ENCODE results near the gene ERBB2.
A peak's percentile ranks its signal among the peaks of the same experiment; 100 is the strongest.
"Not testable (repeated sequence)": the region's sequence is repeated elsewhere in the genome, so short reads cannot be mapped to it uniquely, and the experiment has no call there.

ERBB2 gene

DNA sequence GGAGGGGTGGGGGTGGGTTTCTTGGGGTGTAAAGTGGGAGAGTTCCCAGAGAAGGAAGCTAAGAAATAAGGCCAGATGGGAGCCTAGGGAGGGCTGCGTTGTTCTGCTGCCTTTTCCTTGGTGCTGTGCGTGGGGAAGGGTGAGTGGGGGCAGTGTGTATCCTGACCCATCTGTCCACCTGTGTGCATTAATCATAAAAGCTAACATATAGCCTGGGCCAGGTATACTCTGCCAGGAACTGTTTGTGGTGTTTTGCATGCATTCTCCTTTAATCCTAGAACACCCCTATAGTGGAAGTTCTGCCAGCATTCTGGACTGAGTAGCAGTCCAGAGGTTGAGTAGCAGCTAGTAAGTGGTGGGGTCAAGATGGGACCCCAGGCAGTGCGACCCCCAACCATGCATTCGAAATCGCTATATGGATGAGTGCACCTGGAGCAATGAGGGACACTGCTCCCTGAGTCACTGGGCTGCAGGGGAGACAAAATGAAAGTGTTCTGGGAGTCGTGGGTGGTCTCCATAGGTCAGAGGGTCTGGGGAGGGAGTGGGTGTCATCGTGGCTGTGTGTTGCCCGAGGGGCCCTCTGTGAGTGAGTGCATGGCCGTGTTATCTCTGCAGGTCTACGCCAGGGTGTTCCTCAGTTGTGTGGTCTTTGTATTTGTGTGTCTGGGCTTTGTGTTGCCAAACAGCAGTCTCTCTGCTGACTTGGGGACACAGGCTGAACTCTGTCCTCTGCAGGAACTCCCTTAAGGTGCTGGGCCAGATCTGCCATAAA is 1.3 kb downstream of the ERBB2 start:
- no peak for DNase-seq

DNA sequence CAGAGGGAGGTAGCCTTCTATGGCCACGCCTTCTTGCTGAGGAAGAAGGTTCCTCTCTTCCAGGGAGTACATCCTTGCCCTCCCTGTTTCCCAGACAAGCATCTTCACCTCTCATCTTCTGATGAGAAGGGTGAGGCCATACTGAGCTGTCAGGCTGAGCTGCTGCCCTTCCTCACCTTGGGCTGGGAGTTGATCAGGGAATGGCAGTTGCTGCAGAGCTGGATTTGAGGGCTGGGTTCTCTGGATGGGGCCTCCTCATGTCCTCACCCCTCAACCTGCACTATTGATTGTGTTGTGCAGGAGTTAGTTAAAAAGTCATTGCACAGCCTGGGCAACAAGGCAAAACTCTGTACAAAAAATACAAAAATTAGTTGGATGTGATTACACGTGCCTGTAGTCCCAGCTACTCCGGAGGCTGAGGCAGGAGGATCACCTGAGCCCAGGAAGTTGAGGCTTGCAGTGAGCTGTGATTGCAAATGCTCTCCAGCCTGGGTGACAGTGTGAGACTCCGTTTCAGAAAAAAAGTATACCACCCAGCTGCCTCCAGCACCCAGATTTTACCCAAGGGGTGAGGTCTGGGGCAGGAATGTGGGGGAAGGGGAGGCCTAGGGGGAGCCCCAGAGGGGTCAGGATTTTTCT is 2.0 kb downstream of the ERBB2 start:
- no peak for DNase-seq

DNA sequence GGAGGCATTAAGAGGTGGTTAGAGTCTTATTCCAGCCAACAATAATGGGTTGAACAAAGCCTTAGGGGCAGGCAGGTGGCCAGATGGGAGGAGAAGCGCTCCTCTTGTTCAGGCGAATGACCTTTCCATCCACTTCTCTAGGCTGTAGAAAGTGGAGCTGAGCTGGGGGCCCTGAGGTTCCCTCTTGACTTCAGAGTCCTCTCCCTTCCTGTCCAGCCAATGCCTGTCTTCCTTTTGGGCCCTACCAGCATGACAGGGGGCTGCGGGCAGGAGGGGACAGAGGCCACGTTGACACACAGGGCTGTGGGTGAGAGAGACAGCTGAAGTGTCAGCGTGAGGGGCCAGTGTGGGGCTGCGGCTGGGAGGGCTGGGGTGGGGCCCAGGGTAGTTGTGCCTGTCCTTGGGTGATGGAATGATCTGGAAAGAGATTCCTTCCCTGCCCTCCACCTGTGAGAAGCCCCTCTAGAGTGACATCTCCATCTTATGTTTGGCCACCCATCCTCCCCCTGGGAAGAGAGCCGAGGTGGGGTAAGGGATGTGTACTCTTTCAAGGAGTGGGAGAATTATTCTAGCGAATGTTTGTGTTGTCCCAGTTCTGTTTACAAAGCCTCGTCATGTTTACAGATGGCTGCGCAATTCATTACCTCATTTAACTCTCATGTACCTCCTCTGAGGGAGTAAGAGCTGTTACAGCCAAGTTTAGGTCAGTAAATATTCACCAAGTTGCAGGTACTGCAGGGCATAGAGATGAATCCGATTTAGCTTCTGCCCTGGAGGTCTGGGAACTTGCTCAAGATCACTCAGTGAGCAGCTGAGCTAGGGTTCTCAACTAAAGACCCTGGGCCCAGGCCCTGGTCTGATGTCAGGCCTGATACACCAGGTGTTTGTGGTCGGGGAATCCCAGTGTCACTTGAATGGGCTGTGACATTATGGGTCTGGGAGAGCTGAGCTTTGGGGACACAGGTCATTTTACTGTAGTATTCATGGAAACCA is 3.3 kb downstream of the ERBB2 start:
- DNase-seq = no peak

DNA sequence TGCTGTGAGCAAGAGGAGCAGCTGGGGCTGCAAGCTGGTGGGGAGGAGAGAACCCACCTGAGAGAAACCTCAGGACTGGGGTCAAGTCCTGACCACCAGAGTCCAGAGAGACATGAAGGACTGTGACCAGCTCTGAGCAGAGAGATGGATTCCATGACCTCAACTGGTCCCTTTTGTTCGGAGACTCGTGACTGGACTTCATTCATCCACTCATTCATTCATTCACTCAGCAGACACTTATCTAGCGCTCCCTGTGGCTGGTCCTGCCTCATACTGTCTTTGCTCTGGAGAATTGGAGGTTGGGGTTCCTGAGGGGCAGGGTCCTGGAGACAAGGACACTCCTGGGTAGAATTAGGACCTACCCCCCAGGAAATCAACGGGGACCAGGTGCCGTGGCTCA is 4.0 kb downstream of the ERBB2 start:
- no peak for DNase-seq

DNA sequence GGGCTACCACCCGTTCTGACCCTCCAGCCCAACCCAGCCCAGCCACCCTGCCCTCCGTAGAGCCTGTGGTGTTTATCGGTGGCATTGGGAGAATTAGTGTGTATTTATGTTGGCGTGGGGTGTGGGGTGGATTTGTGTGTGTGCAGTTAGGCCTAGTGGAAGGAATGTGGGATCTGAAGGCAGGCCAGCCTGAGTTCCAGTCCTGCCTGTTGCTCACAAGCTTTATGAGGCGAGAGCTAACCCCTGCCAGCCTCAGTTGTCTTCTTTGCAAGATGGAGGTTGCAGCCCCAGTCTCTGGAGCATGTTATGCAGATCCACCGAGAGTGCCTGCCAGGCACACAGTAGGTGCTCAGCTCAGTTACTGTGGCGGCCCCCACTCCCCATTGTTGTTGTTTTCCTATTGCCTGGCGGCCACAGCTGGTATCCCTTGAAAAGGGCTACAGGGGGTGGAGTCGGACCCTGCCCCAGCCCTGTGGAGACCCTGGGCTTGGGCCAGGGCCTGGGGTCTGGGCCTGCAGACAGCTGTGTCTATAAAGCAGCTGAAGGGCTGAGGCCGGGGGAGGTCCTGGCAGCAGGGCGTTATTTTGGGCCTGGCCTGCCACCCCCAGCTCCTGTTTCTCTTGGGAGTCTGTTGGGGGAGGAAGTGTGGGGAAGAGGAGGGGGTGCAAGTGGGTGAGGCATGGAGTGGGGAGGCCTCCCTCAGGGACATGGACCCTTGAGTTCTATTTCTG is 5.1 kb downstream of the ERBB2 start:
- no peak for DNase-seq

DNA sequence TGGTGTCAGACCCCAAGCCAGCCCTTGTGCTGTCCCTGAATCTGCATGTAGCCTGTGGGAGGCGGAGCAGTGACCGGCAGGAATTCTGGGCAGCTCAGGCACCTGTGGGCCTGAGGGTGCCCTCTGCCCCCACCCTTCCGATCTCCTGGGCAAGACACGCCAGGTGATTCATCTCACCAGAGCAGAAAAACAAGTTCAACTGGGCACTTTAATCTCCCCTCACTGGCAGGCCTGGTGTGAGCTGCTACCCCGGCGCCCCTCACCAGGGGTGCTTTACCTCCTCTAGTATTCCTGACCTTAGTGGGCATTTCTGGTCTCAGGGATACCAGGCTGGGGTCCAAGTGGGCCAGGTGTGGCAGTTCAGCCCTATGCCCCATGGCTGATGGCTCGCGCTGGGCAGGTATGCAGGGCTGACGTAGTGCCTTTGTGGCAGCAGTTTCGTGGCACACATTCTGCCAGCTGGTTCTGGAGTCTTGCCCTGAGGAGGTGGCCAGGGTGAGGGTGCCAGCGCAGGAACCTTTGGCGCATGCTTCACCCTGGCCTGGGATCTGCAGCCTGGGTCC is 6.0 kb downstream of the ERBB2 start:
- peak in 2 of 56 donors; percentile 16 to 23 for DNase-seq

DNA sequence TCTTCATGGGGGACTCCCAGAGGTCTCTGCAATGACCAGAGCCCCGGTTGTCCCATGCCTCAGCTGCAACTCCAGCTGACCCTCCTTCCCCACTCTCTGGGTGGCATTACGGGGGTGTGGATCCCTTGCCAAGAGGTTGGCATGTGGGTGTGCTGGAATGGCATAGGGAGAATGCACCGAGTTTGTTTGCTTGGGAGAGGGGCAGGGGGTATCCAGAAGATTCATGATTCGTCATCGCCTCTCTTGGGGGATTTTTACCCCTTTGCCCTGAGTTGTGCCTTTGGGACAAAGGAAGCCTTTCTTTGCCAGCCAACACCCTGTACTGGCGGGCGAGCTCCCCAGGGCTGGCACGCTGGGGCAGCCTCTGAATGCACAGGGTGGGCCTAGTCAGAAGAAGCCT is 6.5 kb downstream of the ERBB2 start:
- DNase-seq = no peak

DNA sequence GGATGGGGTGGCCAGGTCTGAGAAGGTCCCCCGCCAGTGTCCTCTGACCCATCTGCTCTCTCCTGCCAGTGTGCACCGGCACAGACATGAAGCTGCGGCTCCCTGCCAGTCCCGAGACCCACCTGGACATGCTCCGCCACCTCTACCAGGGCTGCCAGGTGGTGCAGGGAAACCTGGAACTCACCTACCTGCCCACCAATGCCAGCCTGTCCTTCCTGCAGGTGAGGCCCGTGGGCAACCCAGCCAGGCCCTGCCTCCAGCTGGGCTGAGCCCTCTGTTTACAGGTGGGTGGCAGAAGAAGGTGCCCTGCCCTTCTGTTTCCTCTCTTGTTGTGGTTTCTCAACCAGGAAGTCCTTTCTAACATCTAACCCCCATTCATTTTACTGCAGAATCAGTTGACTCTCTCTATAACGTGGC is 7.1 kb downstream of the ERBB2 start:
- no peak for DNase-seq

DNA sequence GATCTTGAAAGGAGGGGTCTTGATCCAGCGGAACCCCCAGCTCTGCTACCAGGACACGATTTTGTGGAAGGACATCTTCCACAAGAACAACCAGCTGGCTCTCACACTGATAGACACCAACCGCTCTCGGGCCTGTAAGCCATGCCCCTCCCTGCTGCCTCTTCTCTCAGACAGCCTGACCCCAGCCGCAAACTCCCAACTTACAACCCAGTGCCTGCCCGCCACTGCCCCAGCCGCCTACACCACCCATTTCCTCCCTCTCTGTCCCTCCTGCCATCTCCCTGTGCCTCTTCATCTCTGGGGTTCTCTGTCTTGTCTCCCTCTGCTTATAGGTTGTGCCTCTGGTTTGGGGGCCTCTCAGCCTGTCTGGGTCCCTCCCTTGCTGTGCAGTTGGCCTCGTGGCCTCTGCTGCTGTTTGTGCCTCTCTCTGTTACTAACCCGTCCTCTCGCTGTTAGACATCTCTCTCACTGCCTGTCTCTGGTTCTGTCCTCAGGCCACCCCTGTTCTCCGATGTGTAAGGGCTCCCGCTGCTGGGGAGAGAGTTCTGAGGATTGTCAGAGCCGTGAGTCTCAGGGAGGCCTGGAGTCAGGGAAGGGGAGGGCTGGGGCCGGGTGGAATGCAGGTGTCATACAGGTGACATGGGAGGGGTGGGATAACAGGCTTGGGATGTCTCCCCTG is 9.6 kb downstream of the ERBB2 start:
- no peak for DNase-seq

DNA sequence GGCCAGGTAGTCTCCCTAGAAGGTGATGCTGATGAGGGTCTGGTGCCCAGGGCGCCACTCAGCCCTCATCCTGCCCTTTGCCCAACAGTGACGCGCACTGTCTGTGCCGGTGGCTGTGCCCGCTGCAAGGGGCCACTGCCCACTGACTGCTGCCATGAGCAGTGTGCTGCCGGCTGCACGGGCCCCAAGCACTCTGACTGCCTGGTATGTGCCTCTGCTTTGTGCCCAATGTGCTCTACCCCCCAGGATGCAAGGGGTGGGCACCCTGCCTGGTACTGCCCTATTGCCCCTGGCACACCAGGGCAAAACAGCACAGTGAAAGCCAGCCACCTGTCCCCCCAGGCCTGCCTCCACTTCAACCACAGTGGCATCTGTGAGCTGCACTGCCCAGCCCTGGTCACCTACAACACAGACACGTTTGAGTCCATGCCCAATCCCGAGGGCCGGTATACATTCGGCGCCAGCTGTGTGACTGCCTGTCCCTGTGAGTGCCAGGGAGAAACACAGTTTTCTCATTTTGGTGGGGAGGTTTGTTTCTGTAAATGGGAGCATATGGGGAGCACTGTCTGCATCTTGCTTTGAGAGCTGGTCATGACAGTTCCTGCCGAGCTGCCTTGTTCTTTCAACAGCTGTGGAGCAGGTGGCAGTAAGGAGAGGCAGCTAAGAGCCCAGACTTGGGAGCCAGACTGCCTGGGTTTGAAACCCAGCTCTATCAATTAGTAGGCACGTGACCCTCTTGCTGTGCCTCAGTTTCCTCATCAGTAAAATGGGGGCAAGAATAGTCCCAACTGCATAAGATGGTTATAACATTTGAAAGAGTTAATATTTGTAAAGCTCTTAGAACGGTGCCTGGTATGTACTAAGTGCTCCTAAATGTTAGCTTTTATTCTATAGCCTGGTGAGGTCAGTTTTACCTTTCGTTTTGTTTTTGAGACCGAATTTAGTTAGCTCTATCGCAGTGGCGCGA is 10.4 kb downstream of the ERBB2 start:
- DNase-seq = no peak

DNA sequence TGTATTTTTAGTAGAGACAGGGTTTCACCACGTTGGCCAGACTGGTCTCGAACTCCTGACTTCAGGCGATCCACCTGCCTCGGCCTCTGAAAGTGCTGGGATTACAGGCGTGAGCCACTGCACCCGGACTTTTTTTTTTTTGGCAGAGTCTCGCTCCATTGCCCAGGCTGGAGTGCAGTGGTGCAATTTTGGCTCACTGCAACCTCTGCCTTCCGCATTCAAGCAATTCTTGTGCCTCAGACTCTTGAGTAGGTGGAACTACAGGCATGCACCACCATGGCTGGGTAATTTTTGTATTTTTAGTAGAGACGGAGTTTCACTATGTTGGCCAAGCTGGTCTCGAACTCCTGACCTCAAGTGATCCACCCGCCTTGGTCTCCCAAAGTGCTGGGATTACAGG is 11.2 kb downstream of the ERBB2 start:
- not testable (repeated sequence) for DNase-seq

DNA sequence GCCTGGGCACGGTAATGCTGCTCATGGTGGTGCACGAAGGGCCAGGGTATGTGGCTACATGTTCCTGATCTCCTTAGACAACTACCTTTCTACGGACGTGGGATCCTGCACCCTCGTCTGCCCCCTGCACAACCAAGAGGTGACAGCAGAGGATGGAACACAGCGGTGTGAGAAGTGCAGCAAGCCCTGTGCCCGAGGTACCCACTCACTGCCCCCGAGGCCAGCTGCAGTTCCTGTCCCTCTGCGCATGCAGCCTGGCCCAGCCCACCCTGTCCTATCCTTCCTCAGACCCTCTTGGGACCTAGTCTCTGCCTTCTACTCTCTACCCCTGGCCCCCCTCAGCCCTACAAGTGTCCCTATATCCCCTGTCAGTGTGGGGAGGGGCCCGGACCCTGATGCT is 12.0 kb downstream of the ERBB2 start:
- no peak for DNase-seq

DNA sequence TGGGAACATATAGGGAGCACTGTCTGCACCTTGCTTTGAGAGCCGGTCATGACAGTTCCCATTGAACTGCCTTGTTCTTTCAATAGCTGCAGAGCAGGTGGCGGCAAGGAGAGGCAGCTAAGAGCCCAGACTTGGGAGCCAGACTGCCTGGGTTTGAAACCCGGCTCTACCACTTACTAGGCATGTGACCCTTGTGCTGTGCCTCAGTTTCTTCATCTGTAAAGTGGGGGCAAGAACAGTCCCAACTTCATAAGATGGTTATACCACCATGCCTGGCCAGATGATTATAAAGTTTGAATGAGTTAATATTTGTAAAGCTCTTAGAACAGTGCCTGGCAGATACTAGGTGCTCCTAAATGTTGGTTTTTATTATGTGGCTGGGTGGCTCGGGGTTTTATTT is 14.4 kb downstream of the ERBB2 start:
- DNase-seq = no peak

DNA sequence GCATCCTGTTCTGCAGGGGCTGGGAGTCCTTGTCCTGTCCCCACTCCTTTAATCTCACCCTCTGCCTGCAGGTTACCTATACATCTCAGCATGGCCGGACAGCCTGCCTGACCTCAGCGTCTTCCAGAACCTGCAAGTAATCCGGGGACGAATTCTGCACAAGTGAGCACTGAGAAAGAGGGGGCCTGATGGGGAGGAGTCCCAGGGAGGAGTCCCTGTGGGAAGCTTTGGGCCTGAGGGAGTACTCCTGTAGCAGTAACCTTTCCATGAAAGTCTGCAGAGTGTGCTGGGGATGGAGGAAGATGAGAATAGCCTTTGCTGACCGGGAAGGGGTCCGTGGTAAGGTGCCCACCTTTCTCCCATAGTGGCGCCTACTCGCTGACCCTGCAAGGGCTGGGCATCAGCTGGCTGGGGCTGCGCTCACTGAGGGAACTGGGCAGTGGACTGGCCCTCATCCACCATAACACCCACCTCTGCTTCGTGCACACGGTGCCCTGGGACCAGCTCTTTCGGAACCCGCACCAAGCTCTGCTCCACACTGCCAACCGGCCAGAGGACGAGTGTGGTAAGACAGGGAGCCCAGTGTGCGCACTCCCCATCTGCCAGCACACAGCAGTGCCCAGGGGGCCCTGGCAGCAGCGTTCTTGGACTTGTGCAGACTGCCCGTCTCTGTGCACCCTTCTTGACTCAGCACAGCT is 15.7 kb downstream of the ERBB2 start:
- DNase-seq = no peak

DNA sequence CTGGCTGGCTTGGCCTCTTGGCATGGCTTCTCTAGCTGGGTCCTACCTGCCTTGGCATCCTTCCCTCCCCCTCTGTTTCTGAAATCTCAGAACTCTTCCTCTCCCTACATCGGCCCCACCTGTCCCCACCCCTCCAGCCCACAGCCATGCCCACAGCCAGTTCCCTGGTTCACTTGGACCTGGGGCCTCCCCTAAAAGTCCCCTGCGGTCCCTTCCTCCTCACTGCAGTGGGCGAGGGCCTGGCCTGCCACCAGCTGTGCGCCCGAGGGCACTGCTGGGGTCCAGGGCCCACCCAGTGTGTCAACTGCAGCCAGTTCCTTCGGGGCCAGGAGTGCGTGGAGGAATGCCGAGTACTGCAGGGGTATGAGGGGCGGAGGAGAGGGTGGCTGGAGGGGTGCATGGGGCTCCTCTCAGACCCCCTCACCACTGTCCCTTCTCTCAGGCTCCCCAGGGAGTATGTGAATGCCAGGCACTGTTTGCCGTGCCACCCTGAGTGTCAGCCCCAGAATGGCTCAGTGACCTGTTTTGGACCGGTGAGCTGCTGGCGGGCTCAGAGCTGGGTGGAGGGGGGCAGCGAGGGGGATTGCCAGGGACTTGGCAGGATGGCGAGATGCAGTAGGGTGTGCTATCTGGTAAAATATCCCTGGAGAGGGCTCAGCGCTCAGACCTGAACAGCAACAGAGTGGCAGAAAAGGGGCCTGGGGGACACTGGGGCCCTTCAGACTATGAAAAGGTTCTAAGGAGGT is 16.4 kb downstream of the ERBB2 start:
- no peak for DNase-seq

DNA sequence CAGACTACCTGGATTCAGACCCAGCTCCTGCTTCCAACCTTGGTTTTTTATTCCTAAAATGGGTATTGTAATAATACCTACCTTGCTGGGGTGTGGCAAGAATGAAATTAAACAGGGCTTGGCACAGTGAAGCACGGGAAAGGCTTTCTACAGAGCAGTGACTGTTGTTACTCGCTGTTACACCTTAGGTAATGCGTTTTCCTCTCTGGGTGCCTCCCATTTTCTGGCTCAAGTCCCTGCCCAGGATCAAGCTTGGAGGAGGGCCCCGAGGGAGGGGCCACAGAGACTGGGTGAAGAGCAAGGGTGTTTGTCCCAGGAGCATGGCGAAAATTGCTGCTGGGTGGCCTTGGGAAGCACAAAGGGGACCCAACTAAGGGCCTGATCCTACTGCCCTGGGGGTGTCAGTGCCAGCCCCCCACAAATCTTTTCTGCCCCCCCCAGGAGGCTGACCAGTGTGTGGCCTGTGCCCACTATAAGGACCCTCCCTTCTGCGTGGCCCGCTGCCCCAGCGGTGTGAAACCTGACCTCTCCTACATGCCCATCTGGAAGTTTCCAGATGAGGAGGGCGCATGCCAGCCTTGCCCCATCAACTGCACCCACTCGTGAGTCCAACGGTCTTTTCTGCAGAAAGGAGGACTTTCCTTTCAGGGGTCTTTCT is 17.1 kb downstream of the ERBB2 start:
- DNase-seq = no peak

DNA sequence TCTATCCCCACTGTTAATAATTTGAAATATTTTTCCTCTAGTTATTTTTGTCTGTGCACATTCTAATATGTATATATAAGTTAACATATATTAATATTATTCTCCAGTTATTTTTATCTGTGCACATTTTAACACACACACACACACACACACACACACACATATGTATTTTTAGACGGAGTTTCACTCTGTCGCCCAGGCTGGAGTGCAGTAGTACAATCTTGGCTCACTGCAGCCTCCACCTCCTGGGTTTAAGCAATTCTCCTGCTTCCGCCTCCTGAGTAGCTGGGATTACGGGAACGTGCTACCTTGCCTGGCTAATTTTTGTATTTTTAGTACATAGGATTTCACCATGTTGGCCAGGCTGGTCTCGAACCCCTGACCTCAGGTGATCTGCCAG is 17.8 kb downstream of the ERBB2 start:
- no peak for DNase-seq
